ENCODE results near the gene ZFPM1.
A peak's percentile ranks its signal among the peaks of the same experiment; 100 is the strongest.

The ZFPM1 gene

DNA sequence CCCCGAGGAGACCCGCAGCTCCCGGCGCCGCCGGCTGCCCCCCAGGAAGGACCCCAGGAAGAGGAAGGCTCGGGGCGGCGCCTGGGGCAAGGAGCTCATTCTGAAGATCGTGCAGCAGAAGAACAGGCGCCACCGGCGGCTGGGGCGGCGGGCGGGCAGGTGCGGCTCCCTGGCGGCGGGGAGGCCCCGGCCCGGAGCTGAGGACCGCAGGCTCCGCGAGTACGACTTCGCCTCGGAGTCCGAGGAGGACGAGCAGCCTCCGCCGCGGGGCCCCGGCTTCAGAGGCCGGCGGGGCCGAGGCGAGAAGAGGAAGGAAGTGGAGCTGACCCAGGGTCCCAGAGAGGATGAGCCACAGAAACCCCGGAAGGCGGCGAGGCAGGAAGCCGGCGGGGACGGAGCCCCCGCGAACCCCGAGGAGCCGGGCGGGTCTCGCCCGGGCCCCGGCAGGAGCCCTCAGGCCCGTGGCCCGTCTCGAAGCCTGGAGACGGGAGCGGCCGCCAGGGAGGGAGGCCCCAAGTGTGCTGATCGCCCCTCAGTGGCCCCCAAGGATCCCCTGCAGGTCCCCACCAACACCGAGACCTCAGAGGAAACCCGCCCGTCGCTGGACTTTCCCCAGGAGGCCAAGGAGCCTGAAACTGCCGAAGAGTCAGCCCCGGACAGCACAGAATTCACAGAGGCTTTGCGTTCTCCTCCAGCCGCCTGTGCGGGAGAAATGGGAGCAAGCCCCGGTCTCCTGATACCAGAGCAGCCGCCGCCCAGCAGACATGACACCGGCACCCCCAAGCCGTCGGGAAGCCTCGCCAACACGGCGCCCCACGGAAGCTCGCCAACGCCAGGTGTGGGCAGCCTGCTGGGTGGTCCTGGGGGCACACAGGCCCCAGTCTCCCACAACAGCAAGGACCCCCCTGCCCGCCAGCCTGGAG is 22.3 kb upstream of the ZFPM1 start:
- TF ChIP-seq TAF1 (IDR thresholded peaks at IDR 0.05; ENCODE audit: low read depth) (no peak), ZBTB7A (IDR thresholded peaks at IDR 0.05; ENCODE audit: low read depth) (0 out of 2 replicates have a peak, but pooled peaks have one; percentile 11), EP300 (IDR thresholded peaks at IDR 0.05; ENCODE audit: borderline replicate concordance) (no peak), CREB1 (IDR thresholded peaks at IDR 0.05; ENCODE audit: low read depth) (no peak), TCF12 (IDR thresholded peaks at IDR 0.05; ENCODE audit: low read depth) (no peak)

DNA sequence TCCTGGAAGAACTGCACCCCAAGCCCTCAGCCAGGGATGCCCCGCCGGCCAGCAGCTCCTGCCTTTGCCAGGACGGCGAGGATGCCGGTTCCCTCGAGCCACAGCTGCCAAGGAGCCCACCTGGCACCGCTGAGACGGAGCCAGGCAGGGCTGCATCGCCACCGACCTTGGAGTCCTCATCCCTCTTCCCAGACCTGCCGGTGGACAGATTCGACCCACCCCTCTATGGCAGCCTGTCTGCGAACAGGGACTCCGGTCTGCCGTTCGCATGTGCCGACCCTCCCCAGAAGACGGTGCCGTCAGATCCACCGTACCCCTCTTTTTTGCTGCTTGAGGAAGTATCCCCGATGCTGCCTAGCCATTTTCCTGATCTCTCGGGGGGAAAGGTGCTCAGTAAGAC is 21.4 kb upstream of the ZFPM1 start:
- TF ChIP-seq ZBTB7A (IDR thresholded peaks at IDR 0.05; ENCODE audit: low read depth), result no peak
- TF ChIP-seq, protein P1, sequence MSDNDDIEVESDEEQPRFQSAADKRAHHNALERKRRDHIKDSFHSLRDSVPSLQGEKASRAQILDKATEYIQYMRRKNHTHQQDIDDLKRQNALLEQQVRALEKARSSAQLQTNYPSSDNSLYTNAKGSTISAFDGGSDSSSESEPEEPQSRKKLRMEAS (IDR thresholded peaks at IDR 0.05), result no peak
- TF ChIP-seq, protein P2, sequence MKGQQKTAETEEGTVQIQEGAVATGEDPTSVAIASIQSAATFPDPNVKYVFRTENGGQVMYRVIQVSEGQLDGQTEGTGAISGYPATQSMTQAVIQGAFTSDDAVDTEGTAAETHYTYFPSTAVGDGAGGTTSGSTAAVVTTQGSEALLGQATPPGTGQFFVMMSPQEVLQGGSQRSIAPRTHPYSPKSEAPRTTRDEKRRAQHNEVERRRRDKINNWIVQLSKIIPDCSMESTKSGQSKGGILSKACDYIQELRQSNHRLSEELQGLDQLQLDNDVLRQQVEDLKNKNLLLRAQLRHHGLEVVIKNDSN (IDR thresholded peaks at IDR 0.05), result no peak
- no peak for TF ChIP-seq CREB1 (IDR thresholded peaks at IDR 0.05; ENCODE audit: low read depth)
- no peak for TF ChIP-seq TAF1 (IDR thresholded peaks at IDR 0.05; ENCODE audit: low read depth)
- TF ChIP-seq, protein P3, sequence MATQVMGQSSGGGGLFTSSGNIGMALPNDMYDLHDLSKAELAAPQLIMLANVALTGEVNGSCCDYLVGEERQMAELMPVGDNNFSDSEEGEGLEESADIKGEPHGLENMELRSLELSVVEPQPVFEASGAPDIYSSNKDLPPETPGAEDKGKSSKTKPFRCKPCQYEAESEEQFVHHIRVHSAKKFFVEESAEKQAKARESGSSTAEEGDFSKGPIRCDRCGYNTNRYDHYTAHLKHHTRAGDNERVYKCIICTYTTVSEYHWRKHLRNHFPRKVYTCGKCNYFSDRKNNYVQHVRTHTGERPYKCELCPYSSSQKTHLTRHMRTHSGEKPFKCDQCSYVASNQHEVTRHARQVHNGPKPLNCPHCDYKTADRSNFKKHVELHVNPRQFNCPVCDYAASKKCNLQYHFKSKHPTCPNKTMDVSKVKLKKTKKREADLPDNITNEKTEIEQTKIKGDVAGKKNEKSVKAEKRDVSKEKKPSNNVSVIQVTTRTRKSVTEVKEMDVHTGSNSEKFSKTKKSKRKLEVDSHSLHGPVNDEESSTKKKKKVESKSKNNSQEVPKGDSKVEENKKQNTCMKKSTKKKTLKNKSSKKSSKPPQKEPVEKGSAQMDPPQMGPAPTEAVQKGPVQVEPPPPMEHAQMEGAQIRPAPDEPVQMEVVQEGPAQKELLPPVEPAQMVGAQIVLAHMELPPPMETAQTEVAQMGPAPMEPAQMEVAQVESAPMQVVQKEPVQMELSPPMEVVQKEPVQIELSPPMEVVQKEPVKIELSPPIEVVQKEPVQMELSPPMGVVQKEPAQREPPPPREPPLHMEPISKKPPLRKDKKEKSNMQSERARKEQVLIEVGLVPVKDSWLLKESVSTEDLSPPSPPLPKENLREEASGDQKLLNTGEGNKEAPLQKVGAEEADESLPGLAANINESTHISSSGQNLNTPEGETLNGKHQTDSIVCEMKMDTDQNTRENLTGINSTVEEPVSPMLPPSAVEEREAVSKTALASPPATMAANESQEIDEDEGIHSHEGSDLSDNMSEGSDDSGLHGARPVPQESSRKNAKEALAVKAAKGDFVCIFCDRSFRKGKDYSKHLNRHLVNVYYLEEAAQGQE (IDR thresholded peaks at IDR 0.05; ENCODE audit: low read depth), result no peak
- no peak for TF ChIP-seq EP300 (IDR thresholded peaks at IDR 0.05; ENCODE audit: borderline replicate concordance)
- no peak for TF ChIP-seq NFIC (IDR thresholded peaks at IDR 0.05)
- TF ChIP-seq TEAD4 (IDR thresholded peaks at IDR 0.05), result no peak
- no peak for TF ChIP-seq CEBPB (IDR thresholded peaks at IDR 0.05)
- no peak for TF ChIP-seq YY1 (IDR thresholded peaks at IDR 0.05; ENCODE audit: low read depth)
- TF ChIP-seq RAD21 (IDR thresholded peaks at IDR 0.05; ENCODE audit: low read depth), result no peak
- no peak for TF ChIP-seq TCF12 (IDR thresholded peaks at IDR 0.05; ENCODE audit: low read depth)
- TF ChIP-seq EGR1 (IDR thresholded peaks at IDR 0.05), result no peak
- TF ChIP-seq FOXM1 (IDR thresholded peaks at IDR 0.05; ENCODE audit: borderline replicate concordance, low read depth), result no peak

- TF ChIP-seq FOXM1 (IDR thresholded peaks at IDR 0.05; ENCODE audit: borderline replicate concordance, low read depth) (no peak), CREB1 (IDR thresholded peaks at IDR 0.05; ENCODE audit: low read depth) (no peak)
Observed at GRCh38 chr16:88432174-88432573, 20.9 kb upstream of the ZFPM1 start.

DNA sequence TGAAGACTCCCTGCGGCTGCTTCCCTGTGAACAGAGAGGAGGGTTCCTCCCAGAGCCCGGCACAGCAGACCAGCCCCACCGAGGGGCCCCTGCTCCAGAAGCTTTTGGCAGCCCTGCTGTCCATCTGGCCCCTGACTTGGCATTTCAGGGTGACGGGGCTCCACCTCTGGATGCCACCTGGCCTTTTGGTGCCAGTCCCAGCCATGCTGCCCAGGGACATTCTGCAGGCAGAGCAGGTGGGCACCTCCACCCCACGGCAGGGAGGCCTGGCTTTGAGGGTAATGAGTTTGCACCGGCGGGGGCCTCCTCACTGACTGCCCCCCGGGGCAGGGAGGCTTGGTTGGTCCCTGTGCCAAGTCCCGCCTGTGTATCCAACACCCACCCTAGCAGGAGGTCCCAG is 20.3 kb upstream of the ZFPM1 start:
- TF ChIP-seq RAD21 (IDR thresholded peaks at IDR 0.05; ENCODE audit: low read depth) (no peak), TEAD4 (IDR thresholded peaks at IDR 0.05) (no peak), TCF12 (IDR thresholded peaks at IDR 0.05; ENCODE audit: low read depth) (no peak), EP300 (IDR thresholded peaks at IDR 0.05; ENCODE audit: borderline replicate concordance) (no peak), TAF1 (IDR thresholded peaks at IDR 0.05; ENCODE audit: low read depth) (no peak), FOXM1 (IDR thresholded peaks at IDR 0.05; ENCODE audit: borderline replicate concordance, low read depth) (no peak), CEBPB (IDR thresholded peaks at IDR 0.05) (no peak)
- TF ChIP-seq, protein P3 (IDR thresholded peaks at IDR 0.05; ENCODE audit: low read depth), result no peak
- TF ChIP-seq, protein P2 (IDR thresholded peaks at IDR 0.05), result no peak

DNA sequence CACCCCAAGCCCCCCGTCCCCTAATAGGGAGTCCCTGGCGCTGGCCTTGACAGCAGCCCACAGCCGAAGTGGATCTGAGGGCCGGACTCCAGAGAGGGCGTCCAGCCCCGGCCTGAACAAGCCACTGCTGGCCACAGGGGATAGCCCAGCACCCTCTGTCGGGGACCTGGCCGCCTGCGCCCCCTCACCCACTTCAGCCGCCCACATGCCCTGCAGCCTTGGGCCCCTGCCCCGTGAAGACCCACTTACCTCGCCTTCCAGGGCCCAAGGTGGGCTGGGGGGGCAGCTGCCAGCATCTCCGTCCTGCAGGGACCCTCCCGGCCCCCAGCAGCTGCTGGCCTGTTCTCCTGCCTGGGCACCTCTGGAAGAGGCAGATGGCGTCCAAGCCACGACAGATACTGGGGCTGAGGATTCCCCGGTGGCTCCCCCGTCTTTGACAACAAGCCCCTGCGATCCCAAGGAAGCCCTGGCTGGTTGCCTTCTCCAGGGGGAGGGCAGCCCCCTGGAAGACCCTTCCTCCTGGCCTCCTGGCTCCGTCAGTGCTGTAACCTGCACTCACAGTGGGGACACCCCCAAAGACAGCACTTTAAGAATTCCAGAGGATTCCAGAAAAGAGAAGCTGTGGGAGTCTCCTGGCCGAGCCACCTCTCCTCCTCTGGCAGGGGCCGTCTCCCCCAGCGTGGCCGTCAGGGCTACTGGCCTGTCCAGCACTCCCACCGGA is 19.3 kb upstream of the ZFPM1 start:
- TF ChIP-seq TCF12 (IDR thresholded peaks at IDR 0.05; ENCODE audit: low read depth) (no peak), YY1 (IDR thresholded peaks at IDR 0.05; ENCODE audit: low read depth) (no peak), NFIC (IDR thresholded peaks at IDR 0.05) (no peak), EGR1 (IDR thresholded peaks at IDR 0.05) (no peak), TEAD4 (IDR thresholded peaks at IDR 0.05) (no peak), EP300 (IDR thresholded peaks at IDR 0.05; ENCODE audit: borderline replicate concordance) (no peak), CEBPB (IDR thresholded peaks at IDR 0.05) (no peak), RAD21 (IDR thresholded peaks at IDR 0.05; ENCODE audit: low read depth) (no peak), FOXM1 (IDR thresholded peaks at IDR 0.05; ENCODE audit: borderline replicate concordance, low read depth) (no peak), CREB1 (IDR thresholded peaks at IDR 0.05; ENCODE audit: low read depth) (no peak), ZBTB7A (IDR thresholded peaks at IDR 0.05; ENCODE audit: low read depth) (no peak), TAF1 (IDR thresholded peaks at IDR 0.05; ENCODE audit: low read depth) (no peak)
- TF ChIP-seq, protein P2 (IDR thresholded peaks at IDR 0.05), result no peak
- TF ChIP-seq, protein P3 (IDR thresholded peaks at IDR 0.05; ENCODE audit: low read depth), result no peak
- TF ChIP-seq, protein P1 (IDR thresholded peaks at IDR 0.05), result no peak
